Dedifferentiated amniotic fluid mesenchymal stem cell (primary cell): ENCODE results near the gene GNB1L.

Experiments used
- DNase-seq: peaks from one replicate; pipeline ENCODE4 v3.0.0-alpha.2; 2016; ENCODE audit errors: extremely low spot score

Gene GNB1L

DNA sequence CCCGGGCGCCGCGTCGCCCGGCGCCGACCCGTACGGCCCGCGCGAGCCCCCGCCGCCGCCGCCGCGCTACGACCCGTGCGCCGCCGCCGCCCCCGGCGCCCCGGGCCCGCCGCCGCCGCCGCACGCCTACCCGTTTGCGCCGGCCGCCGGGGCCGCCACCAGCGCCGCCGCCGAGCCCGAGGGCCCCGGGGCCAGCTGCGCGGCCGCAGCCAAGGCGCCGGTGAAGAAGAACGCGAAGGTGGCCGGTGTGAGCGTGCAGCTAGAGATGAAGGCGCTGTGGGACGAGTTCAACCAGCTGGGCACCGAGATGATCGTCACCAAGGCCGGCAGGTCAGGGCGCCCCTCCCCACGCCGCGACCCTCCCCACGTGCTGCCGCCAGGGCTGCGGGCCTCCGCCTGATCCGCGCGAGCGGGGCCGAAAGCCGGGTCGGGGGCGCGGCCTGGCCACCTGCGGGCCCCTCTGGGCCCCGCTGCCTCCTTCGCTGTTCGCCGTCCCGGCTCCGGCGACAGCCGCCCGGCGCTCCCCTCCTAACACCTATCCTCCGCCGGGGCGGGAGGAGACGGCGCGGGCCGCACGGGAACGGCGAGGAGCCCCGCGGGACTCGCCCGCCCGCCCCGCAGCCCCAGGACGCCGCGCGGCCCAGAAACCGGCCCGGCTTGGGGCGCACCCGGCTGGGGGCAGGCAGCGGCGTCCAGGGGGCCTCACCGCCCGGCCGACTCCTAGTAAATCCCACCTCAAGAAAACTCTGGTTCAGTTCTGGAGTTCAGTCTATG is 93.5 kb downstream of the GNB1L start:
- no peak for DNase-seq

DNA sequence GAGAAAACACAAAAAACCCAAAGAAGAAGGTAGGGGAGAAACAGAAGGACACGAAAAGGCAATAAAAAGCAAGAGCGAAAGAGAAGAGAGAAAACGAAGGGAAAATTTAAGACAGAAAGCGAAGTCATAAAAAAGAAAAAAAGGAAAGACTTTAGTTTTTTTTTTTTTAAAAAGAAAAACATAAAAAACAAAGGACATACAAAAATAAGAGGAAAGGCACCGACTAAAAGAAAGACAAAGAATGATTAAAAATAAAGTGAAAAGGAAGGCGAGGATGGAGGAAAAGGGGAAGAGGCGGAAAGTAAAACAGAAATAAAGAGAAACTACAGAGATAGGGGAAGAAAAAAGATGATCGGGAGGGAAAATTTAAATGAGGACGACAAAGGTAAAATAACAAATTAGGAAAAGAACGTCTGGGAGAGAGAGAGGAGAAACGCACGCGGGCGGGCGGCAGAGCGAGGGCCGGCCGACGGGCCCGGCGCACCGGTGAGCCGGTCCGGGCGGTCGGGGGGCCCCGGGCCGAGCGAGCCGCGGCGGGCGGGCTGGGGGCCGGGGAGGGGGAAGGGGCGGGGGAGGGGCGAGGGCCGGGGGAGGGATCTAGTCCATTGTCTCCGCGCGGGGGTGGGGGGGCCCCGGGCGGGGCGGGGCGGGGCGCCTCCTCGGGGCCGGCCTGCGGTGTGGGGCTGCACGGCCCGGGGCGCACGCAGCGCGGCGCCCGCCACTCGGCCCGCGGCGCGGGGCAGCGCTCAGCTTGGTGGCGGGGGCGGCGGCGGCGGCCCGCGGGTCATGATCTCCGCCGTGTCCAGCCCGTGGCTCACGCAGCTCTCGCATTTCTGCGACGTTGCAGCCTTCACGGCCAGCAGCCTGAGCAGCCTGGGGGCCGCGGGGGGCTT is 94.4 kb downstream of the GNB1L start, which contains the start of gene TBX1:
TSS of gene TBX1 (plus strand) at position 721 of the 893 bp plus-strand sequence. CDS start at position 787, 66 bp downstream.
- DNase-seq: no peak

GRCh38 chr22:19759427-19760057 is 95.1 kb downstream of the GNB1L start:
- no peak for DNase-seq

- no peak for DNase-seq
Observed at GRCh38 chr22:19758896-19759426, 95.7 kb downstream of the GNB1L start.

DNA sequence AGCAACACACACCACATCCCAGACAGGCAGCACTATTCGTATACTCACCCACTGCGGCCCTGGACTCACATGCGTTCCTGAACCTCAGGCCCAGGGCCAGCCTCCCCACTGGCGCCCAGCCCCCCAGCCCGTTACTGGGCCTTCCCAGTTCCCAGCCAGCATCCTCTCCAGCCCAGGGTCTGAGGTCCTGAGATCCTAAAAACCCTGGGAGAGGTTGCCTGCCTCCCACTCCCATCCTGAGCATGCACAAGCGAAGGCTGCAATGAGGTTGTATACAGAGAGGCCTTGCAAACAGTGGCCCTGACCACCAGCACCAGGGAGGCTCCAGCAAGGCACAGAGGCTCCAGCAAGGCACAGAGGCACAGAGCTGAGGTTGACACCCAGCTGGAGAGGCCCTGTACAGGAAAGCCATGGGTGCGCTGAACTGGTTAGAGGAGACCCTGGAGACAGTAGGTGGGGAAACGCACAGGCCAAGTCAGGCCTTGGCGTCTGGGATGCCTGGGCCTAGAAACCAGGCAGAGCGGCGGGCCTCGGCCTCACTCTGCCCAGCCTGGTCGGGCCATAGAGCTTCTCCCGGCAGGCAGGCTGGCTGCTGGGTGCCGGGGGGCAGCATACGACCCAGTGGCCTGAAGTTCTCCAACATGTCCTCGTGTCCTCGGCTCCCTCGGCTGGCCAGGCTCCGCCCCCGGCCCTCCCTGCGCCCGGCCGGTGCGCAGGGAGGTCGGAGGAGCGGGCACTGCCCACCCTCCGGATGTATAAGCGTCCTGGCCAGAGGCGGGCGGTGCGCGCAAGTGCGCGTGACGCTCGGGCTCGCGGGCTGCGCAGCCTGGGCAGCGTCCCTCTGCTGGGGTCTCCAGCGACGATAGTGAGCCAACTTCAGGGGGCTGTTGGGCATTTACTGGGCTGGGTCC is 96.4 kb downstream of the GNB1L start:
- DNase-seq: no peak

- no peak for DNase-seq
Observed at GRCh38 chr22:19757140-19757984, 97.3 kb downstream of the GNB1L start.

- no peak for DNase-seq
Observed at GRCh38 chr22:19756288-19757128, 98.2 kb downstream of the GNB1L start.

DNA sequence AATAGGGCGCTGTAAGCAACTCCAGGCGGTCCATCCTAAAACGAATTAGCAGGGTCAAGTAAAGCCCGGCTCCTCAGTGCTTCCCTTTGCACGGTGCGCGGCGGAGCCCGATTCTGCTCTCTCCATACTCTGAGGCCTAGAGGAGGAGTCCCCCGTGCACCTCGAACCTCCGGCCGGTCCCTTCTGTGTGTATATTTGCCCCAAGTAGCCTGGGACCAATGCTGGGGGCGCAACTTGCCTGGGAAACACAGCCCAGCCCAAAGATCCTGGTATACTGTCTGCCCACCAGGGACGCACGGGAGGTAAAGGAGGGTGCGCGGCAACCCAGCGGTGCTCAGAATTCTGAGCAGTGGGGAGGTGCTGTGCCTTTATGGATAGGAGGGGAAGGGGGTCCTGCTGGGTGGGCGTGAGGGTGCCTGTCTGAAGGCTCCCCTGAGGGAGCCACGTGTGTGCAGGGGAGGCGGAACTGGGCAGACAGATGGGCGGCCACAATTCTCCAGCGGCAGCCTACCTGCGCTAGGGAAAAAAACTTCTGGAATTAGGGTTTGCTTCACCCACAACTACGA is 98.9 kb downstream of the GNB1L start:
- DNase-seq: no peak

DNA sequence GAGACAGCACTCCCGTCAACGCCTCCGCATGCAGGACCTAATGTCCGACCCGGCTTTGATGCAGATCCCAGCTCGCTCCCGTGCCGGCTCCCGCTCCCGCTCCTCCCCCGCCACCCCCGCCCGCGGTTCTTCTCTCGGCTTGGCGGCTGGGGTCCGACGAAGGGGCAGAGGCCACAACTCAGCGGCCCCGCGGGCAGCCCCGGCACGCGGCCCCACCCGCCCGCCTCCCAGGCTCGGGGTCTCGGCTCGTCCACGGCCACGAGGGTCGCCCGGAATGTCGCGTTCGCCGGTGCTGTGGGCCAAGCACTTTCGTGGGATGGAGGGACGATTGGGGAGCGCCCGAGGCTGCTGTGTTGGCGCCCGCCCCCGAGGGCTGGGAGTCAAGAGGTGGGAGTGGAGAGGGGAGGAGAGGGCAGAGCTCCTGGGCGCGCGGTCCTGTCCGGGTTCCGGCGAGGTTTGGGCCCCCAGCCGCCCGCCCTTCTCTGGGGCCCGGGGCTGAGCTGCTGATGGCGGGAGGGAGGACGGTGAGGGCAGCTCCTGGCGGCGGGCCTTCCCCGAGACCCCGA is 99.4 kb downstream of the GNB1L start:
- no peak for DNase-seq

GRCh38 chr22:19754701-19755144 is 100.0 kb downstream of the GNB1L start:
- no peak for DNase-seq

DNA sequence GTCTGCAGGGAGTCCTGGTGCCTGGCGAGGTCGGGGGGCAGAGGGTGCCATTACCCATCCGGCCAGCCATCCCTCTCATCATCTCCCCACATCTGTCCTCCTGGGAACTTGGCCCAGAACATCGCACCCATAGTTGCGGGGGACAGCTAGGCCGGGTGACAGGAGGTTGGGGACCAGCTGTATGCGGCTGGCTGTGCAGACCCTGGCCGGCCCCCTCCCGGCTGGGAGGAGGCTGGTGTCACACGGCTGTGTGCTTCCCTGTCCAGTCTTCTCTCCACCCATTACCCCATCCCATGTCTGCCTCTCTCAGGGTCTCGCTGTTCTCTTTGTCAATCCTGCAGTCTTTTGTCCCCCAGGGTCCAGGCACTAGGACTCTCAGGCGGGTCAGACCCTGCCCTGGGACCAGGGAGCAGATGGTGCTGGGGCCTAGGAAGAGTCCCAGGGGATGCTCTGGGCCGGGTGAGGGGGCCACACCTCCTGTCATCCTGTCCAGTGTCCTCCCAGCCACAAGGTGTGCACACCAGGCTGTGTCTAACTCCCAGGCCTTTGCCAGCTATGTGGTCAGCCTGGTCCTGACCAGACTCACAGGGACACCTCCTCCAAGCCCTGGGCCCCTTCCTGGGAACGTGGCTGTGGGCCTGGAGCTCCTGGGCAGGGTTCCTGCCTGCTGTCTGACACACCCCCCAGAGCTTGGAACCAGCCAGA is 100.5 kb downstream of the GNB1L start:
- DNase-seq: no peak

DNA sequence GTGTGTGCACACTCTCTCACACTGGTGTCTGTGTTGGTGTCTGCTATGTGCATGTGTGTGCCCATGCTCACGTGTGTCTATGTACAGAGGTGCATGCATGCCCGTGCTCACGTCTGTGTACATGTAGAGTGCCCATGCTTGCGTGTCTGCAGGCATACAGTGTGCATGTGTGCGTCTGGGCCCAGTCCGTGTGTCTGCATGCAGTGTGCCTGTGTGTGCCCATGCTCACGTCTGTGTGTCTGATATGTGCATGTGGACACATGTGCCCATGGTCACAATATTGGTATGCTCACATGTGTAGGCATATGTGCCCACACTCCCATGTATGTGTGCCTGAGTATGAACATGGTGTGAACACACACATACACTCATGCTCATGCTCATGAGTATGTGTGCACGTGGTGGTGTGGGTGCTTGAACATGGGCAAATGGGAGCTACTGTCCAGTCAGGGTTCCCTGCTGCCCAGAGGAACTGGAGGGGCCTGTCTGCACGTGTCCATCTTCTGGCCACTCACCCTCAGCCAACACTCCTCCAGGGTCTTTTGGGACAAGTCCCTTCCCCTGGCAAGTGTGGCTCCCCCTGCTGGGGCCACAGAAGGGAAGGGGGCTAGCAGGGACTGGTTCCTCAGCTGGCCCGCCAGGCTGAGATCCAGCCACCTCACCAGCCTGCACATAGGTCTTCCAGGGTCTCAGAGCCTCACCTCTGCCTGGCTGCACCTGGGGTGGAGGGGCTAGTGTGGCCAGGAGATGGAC is 101.4 kb downstream of the GNB1L start:
- no peak for DNase-seq

DNA sequence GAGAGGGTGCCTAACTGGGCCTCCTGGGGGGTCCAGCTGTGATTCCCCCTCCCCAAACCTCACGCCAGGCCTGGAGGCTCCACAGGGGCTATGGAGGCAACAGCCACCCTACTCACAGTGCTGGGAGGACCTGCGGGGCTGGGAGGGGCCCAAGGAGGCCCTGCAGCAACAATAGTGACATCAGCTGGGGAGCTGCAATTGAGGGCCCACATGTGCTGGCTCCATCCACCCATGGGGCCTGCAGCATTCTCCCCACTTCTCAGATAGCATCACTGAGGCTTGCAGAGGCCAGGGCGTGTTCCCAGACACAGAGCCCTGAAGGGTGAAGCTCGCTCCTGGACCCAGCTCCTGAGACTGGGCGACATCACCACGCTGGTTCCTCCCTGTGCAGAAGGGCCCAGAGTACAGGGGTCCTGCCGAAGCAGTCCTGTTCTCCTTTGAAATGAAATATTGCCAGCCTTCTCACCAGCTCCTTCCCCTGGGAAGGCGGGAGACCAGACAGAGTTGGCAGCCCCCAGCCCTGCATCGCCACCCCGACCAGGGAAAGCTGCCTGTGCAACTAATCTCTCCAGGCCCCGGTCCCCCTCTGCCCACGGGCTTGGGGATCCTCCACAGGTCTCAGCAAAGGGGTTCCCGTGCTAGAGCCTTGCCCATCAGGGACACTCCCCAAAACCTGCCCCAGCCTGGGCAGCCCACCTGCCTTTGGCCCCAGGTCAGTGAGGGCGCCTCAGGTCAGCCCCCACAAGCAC is 103.0 kb downstream of the GNB1L start:
- DNase-seq: no peak

DNA sequence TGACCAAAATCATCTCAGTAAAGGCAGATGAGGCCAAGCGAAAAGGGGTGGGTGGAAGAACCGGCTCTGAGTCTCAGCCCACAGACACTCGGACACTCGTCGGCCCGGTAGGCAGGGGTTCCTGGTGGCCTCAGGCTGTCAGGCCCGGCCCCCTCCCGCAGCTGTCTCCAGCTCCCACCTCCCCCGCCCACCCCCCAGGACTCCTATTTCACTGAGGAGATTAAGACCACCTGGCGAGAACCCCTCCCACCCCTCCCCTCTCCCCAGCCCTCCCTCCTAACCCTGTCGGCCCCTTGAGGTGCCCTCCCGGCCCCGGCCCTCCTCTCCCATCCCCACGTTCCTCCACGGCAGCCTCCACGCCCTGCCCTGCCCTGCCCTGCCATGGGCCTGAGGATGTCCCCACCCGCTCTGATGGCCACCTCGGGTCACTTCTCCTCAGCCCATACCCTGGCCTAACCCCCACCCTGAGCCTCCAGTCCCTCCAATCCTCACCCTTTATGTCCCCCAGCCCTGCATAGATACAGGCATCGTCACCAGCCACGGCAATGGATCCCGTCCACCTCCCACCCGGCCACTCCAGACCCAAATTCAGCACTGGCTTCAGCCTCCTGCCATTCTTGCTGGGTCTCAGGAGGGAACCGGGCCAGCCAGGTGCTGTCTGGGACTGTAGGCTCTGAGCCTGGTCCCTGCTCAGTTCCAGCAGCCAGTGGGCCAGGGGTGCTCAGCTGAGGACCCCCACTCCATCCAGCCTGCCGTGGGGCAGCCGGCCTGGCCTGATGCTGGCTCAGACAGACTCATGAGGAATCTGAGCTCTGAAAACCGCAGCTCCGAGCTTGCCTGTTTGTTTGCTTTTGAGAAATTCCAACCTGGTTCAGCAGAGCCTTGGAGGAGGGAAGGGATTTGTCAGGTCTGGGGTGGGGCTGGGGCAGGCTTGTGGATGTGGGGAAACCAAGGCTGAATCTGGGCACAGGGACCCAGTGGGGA is 103.9 kb downstream of the GNB1L start:
- DNase-seq: peak; percentile 60

GRCh38 chr22:19749876-19750275 is 104.8 kb downstream of the GNB1L start:
- no peak for DNase-seq
